WTC11 (cell line): ENCODE results near the gene EXOC3L4. TPM values are rescaled to one million over a fixed set of nuclear protein-coding genes. Genes with fewer than 3 reads are reported as not detected.

Experiments used
- ATAC-seq: fragments of 200-7000 bp; cut with Tn5 transposase; 2 replicates; pipeline ENCODE4 v1.10.0; 2021; ENCODE audit warnings: mild to moderate bottlenecking, moderate library complexity
- CTCF ChIA-PET: fragments of 300-600 bp; sonication (Branson Sonifier 250); formaldehyde crosslinking; loops from one replicate; lab custom pipeline; 2021; ENCODE audit warnings: antibody characterized with exemption; lab: Charles Lee
- POLR2A ChIA-PET: fragments of 350-600 bp; sonication (Branson Sonifier 250); formaldehyde crosslinking; loops from one replicate; lab custom pipeline; 2021; ENCODE audit warnings: antibody characterized with exemption; lab: Charles Lee
- DNase-seq: peaks from one replicate; pipeline ENCODE4 v3.0.0; 2021; ENCODE audit warnings: low spot score
- H3K27ac Mint-ChIP-seq: 2 replicates; pipeline ENCODE4 v1.8.0; 2021; ENCODE audit warnings: mixed read lengths
- H3K27me3 Mint-ChIP-seq: 2 replicates; pipeline ENCODE4 v1.8.0; 2021; ENCODE audit warnings: low read depth, mild to moderate bottlenecking, moderate library complexity, mixed read lengths
- H3K36me3 Mint-ChIP-seq: 2 replicates; pipeline ENCODE4 v1.8.0; 2021; ENCODE audit warnings: mixed read lengths
- H3K4me1 Mint-ChIP-seq: 2 replicates; pipeline ENCODE4 v1.8.0; 2022; ENCODE audit warnings: mixed read lengths
- H3K4me3 Mint-ChIP-seq: 2 replicates; pipeline ENCODE4 v1.8.0; 2021; ENCODE audit warnings: mild to moderate bottlenecking, moderate library complexity, mixed read lengths
- H3K9me3 Mint-ChIP-seq: 2 replicates; pipeline ENCODE4 v1.8.0; 2021; ENCODE audit warnings: mixed read lengths
- CREB1 ChIP-seq: sonication (generic); formaldehyde crosslinking; IDR thresholded peaks from 2 replicates; pipeline ENCODE4 v1.8.0; 2023; ENCODE audit warnings: mild to moderate bottlenecking, missing genetic modification reagents
- ETV6 ChIP-seq: sonication (generic); formaldehyde crosslinking; IDR thresholded peaks from 2 replicates; pipeline ENCODE4 v1.8.1; 2022; ENCODE audit warnings: mild to moderate bottlenecking, missing genetic modification reagents
- FOXK1 ChIP-seq: sonication (generic); formaldehyde crosslinking; IDR thresholded peaks from 2 replicates; pipeline ENCODE4 v1.8.0; 2022; ENCODE audit warnings: mild to moderate bottlenecking, moderate library complexity, missing genetic modification reagents
- FOXP1 ChIP-seq: sonication (generic); formaldehyde crosslinking; IDR thresholded peaks from 2 replicates; pipeline ENCODE4 v1.8.0; 2022; ENCODE audit warnings: missing genetic modification reagents, mild to moderate bottlenecking, moderate library complexity, borderline replicate concordance
- GTF2I ChIP-seq: fragments of 250-450 bp; sonication (Bioruptor Pico); conservative IDR thresholded peaks from 2 replicates; pipeline ENCODE4 v1.4.0; 2021; ENCODE audit warnings: mild to moderate bottlenecking
- KAT7 ChIP-seq: sonication (generic); formaldehyde crosslinking; IDR thresholded peaks from 2 replicates; pipeline ENCODE4 v1.8.1; 2023; ENCODE audit warnings: missing genetic modification reagents, mild to moderate bottlenecking, borderline replicate concordance
- MXD4 ChIP-seq: fragments of 250-450 bp; sonication (Bioruptor Pico); IDR thresholded peaks from 2 replicates; pipeline ENCODE4 v1.8.0; 2021; ENCODE audit warnings: mild to moderate bottlenecking, moderate library complexity, borderline replicate concordance
- PRRX2 ChIP-seq: fragments of 250-450 bp; sonication (Bioruptor Pico); IDR thresholded peaks from 2 replicates; pipeline ENCODE4 v1.8.0; 2021; ENCODE audit warnings: mild to moderate bottlenecking
- SOX15 ChIP-seq: fragments of 250-450 bp; sonication (Bioruptor Pico); IDR thresholded peaks from 2 replicates; pipeline ENCODE4 v1.9.0; 2021; ENCODE audit warnings: mild to moderate bottlenecking
- ZNF219 ChIP-seq: sonication (generic); formaldehyde crosslinking; IDR thresholded peaks from 2 replicates; pipeline ENCODE4 v1.8.0; 2023; ENCODE audit warnings: missing genetic modification reagents, mild to moderate bottlenecking, borderline replicate concordance
- total RNA-seq: library from RNA; stranded (reverse); gene quantifications from 3 replicates; pipeline ENCODE4 v1.2.3, GENCODE V29; 2021
- TF ChIP-seq, protein P1 (sequence below): fragments of 250-450 bp; sonication (Bioruptor Pico); IDR thresholded peaks from 2 replicates; pipeline ENCODE4 v1.9.0; 2021; ENCODE audit warnings: moderate library complexity, mild to moderate bottlenecking, inconsistent platforms, borderline replicate concordance
- TF ChIP-seq, protein P2 (sequence below): sonication (generic); formaldehyde crosslinking; IDR thresholded peaks from 2 replicates; pipeline ENCODE4 v1.8.1; 2022; ENCODE audit warnings: low read depth, mild to moderate bottlenecking, moderate library complexity, missing genetic modification reagents, borderline replicate concordance
- TF ChIP-seq, protein P3 (sequence below): fragments of 250-450 bp; sonication (Bioruptor Pico); IDR thresholded peaks from 2 replicates; pipeline ENCODE4 v1.9.0; 2021; ENCODE audit warnings: mild to moderate bottlenecking
- TF ChIP-seq, protein P4 (sequence below): sonication (generic); formaldehyde crosslinking; conservative IDR thresholded peaks from 2 replicates; pipeline ENCODE4 v1.8.1; 2023; ENCODE audit warnings: mild to moderate bottlenecking, low read depth, missing genetic modification reagents, moderate library complexity

The EXOC3L4 gene
- total RNA-seq, 1 experiment from 2014 or later = 0.42 TPM

DNA sequence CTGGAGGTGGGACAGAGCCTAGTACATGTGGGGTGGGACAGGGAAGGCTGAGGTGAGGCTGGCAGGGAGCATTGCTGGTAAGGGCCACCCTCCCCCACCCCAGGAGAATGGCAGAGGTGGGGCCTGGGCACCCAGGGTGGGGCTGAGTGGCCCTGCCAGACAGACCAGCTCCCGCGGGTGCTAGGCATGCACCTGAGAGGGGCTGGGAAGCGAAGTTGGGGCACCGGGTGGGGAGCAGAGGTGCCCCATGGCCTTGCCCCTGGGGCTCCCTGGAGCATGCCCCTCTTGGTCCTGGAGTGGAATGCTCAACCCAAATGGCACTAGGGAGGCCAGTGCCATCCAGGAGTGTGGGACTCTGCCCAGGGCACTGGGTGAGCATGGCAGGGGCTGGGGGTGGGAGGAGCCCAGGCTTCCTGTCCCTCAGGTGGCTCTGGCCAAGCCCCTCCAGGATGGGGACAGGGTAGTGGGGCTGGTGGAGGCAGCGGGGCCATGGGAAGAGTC is 30.0 kb downstream of the EXOC3L4 start:
- Mint-ChIP-seq H3K9me3 (no peaks in the 10 kb centered on the region), H3K36me3 (no peaks in the 10 kb centered on the region), H3K27me3 (peaks cover 40% of the 10 kb centered on the region), H3K4me1 (peaks cover 21% of the 10 kb centered on the region), H3K27ac (no peak overlapping the region), H3K4me3 (no peak overlapping the region)
- DNase-seq = no peak
- ChIA-PET CTCF (interaction anchor here (1.3 to 12.3 kb wide), 5 partner anchors 12 to 25 kb away, joined by 4 to 199 read pairs (median 6); no protein-coding TSS in a partner anchor), POLR2A (no interaction called here)
- ATAC-seq = no peak
- no peak for TF ChIP-seq PRRX2 (CRISPR knock-in tag)
- no peak for TF ChIP-seq KAT7 (CRISPR knock-in tag)
- TF ChIP-seq SOX15 (CRISPR knock-in tag) = no peak
- no peak for TF ChIP-seq CREB1 (CRISPR knock-in tag)
- TF ChIP-seq, protein P1, sequence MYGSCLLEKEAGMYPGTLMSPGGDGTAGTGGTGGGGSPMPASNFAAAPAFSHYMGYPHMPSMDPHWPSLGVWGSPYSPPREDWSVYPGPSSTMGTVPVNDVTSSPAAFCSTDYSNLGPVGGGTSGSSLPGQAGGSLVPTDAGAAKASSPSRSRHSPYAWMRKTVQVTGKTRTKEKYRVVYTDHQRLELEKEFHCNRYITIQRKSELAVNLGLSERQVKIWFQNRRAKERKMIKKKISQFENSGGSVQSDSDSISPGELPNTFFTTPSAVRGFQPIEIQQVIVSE (CRISPR knock-in tag) = no peak
- TF ChIP-seq, protein P2, sequence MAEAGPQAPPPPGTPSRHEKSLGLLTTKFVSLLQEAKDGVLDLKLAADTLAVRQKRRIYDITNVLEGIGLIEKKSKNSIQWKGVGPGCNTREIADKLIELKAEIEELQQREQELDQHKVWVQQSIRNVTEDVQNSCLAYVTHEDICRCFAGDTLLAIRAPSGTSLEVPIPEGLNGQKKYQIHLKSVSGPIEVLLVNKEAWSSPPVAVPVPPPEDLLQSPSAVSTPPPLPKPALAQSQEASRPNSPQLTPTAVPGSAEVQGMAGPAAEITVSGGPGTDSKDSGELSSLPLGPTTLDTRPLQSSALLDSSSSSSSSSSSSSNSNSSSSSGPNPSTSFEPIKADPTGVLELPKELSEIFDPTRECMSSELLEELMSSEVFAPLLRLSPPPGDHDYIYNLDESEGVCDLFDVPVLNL (CRISPR knock-in tag) = no peak
- no peak for TF ChIP-seq FOXK1 (CRISPR knock-in tag)
- no peak for TF ChIP-seq ETV6 (CRISPR knock-in tag)
- no peak for TF ChIP-seq GTF2I (CRISPR knock-in tag)
- TF ChIP-seq, protein P3, sequence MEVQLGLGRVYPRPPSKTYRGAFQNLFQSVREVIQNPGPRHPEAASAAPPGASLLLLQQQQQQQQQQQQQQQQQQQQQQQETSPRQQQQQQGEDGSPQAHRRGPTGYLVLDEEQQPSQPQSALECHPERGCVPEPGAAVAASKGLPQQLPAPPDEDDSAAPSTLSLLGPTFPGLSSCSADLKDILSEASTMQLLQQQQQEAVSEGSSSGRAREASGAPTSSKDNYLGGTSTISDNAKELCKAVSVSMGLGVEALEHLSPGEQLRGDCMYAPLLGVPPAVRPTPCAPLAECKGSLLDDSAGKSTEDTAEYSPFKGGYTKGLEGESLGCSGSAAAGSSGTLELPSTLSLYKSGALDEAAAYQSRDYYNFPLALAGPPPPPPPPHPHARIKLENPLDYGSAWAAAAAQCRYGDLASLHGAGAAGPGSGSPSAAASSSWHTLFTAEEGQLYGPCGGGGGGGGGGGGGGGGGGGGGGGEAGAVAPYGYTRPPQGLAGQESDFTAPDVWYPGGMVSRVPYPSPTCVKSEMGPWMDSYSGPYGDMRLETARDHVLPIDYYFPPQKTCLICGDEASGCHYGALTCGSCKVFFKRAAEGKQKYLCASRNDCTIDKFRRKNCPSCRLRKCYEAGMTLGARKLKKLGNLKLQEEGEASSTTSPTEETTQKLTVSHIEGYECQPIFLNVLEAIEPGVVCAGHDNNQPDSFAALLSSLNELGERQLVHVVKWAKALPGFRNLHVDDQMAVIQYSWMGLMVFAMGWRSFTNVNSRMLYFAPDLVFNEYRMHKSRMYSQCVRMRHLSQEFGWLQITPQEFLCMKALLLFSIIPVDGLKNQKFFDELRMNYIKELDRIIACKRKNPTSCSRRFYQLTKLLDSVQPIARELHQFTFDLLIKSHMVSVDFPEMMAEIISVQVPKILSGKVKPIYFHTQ (CRISPR knock-in tag) = no peak
- TF ChIP-seq, protein P4, sequence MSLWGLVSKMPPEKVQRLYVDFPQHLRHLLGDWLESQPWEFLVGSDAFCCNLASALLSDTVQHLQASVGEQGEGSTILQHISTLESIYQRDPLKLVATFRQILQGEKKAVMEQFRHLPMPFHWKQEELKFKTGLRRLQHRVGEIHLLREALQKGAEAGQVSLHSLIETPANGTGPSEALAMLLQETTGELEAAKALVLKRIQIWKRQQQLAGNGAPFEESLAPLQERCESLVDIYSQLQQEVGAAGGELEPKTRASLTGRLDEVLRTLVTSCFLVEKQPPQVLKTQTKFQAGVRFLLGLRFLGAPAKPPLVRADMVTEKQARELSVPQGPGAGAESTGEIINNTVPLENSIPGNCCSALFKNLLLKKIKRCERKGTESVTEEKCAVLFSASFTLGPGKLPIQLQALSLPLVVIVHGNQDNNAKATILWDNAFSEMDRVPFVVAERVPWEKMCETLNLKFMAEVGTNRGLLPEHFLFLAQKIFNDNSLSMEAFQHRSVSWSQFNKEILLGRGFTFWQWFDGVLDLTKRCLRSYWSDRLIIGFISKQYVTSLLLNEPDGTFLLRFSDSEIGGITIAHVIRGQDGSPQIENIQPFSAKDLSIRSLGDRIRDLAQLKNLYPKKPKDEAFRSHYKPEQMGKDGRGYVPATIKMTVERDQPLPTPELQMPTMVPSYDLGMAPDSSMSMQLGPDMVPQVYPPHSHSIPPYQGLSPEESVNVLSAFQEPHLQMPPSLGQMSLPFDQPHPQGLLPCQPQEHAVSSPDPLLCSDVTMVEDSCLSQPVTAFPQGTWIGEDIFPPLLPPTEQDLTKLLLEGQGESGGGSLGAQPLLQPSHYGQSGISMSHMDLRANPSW (CRISPR knock-in tag) = no peak
- TF ChIP-seq MXD4 (CRISPR knock-in tag) = no peak

DNA sequence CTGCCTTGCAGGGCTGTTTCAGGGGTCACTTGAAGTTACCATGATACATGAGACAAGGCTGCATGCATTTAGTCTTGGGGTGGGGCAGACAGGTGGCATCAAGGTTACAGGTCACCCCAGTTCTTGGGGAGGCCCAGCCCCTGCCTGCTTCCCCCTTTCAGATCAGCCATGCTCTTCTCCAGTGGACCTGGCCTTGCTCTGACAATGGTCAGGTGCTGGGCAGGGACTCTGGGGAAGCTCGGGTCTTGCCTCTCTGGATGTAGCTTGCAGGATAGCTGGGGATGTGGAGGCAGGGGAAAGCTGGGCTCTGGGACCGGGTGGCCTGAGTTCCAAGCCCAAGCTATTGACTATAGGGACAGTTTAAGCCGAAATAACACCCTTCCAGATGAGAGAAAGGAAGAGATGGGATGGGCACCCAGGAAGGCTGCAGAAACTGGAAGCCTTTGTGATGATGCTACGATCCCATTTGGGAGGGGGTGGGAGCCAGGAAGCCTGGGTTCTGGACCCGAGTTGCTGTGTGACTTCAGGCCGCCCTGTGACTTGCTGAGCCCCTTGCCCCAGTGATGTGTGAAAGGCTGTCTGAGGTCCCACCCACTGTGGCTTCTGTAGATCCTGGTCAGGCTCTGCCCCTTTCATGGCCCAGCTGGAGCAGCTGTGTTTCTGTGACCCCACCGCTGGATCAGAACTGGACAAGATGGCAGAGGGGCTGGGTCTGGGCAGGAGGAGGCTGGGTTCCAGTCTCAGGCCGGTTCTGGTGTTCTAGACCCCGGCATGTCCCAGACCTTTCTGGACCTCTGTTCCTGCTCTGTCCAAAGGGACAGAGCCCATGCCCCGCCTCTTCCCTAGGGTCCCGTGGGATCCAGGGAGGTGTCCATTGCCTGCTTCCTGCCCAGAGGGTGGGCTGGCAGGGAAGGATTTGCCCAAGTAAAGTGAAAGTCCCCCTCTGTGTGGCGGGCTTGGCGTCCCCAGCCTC is 30.9 kb downstream of the EXOC3L4 start:
- H3K9me3 Mint-ChIP-seq = no peaks in the 10 kb centered on the region
- H3K4me1 Mint-ChIP-seq = peaks cover 21% of the 10 kb centered on the region
- H3K36me3 Mint-ChIP-seq = no peaks in the 10 kb centered on the region
- peak overlapping the region; percentile 56; the same call in 1 of the 2 replicates for H3K4me3 Mint-ChIP-seq
- CTCF ChIA-PET = interaction anchor here (0.6 to 12.3 kb wide), 8 partner anchors 12 to 171 kb away, joined by 3 to 199 read pairs (median 8); no protein-coding TSS in a partner anchor
- DNase-seq = no peak
- H3K27me3 Mint-ChIP-seq = peaks cover 40% of the 10 kb centered on the region
- POLR2A ChIA-PET = no interaction called here
- TF ChIP-seq ZNF219 (CRISPR knock-in tag) (no peak), FOXP1 (CRISPR knock-in tag) (0 out of 2 replicates have a peak, but pooled peaks have one; percentile 10)
- no peak overlapping the region for H3K27ac Mint-ChIP-seq
- no peak for ATAC-seq
